SK-N-MC (cell line): ENCODE results near the gene AGAP1.

Source experiments
- EZH2 ChIP-seq: fragments of 200-600 bp; sonication (generic); IDR thresholded peaks from one replicate; pipeline ENCODE4 v1.6.1; 2017; ENCODE audit warnings: antibody characterized with exemption
- POLR2AphosphoS5 ChIP-seq: IDR thresholded peaks from 2 replicates; pipeline ENCODE4 v1.6.1; 2012; ENCODE audit warnings: mild to moderate bottlenecking, low read depth, low read length, borderline replicate concordance

DNA sequence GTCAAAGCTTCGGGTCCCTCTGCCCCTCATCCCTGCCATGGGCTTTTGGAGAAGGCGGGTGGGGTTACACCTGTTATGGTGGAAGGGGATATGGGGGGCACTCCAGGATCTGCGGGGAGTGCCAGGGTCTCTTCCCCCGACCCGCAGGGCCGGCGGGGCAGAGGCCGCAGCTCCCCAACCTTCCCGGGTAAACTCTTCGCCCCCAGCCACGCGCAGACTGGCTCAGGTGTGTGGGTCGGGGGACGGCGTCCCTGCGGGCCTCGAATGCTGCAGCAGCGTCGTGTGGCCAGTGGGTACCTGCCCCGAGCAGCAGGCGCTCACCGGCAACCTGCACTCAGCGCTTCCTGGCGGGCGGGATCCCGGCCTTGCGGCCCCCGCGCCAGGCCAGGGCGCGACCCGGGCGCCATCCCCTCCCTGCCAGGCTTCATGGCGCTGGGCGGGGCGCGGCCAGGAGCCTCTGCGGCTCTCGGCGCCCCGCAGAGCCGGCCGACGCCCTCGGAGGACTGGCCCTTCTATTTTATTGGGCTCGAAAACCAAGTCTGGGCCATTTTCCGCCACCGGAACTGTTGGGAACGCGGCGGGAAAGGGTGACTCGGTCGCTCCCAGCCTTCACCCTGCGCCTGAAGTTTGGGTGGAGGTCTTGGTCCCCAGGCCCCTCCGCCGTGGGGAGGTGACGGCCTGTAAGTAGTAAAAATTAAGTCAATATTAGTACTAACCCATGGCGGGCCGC, 669.8 kb downstream of the AGAP1 start:
- TF ChIP-seq EZH2 (no peak), POLR2AphosphoS5 (no peak)
